Measurements from ENCODE around the gene ANO1.

ANO1 gene

DNA sequence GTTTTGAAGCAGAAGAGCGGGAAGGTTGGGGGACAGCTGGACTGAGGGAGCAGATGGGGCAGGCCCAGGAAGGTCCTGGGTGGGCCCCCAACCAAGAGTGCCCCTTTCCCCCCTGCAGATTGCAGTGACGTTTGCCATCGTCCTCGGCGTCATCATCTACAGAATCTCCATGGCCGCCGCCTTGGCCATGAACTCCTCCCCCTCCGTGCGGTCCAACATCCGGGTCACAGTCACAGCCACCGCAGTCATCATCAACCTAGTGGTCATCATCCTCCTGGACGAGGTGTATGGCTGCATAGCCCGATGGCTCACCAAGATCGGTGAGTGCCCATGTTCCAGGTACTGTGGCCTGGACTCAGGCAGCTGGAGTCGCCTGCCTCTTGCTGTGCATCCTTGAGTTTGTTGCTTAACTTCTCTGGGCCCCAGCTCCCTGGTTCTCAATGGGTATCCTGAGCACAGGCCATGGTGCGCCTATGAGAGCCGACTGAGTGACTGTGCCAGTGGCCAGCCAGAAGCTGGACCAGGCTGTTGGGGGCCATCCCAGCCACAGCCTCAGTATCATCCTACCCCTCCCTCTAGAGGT is 83.0 kb downstream of the ANO1 start (continued):
- TF ChIP-seq, protein P1, sequence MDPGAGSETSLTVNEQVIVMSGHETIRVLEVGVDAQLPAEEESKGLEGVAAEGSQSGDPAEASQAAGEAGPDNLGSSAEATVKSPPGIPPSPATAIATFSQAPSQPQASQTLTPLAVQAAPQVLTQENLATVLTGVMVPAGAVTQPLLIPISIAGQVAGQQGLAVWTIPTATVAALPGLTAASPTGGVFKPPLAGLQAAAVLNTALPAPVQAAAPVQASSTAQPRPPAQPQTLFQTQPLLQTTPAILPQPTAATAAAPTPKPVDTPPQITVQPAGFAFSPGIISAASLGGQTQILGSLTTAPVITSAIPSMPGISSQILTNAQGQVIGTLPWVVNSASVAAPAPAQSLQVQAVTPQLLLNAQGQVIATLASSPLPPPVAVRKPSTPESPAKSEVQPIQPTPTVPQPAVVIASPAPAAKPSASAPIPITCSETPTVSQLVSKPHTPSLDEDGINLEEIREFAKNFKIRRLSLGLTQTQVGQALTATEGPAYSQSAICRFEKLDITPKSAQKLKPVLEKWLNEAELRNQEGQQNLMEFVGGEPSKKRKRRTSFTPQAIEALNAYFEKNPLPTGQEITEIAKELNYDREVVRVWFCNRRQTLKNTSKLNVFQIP (CRISPR knock-in tag; IDR thresholded peaks at IDR 0.05; ENCODE audit: borderline replicate concordance, low read depth), result no peak
- TF ChIP-seq ZFP30 (CRISPR knock-in tag; IDR thresholded peaks at IDR 0.05) (no peak), CSDC2 (CRISPR knock-in tag; IDR thresholded peaks at IDR 0.05) (no peak), RARB (CRISPR knock-in tag; IDR thresholded peaks at IDR 0.05) (no peak)
- TF ChIP-seq, protein P2, sequence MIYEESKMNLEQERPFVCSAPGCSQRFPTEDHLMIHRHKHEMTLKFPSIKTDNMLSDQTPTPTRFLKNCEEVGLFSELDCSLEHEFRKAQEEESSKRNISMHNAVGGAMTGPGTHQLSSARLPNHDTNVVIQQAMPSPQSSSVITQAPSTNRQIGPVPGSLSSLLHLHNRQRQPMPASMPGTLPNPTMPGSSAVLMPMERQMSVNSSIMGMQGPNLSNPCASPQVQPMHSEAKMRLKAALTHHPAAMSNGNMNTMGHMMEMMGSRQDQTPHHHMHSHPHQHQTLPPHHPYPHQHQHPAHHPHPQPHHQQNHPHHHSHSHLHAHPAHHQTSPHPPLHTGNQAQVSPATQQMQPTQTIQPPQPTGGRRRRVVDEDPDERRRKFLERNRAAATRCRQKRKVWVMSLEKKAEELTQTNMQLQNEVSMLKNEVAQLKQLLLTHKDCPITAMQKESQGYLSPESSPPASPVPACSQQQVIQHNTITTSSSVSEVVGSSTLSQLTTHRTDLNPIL (CRISPR knock-in tag; IDR thresholded peaks at IDR 0.05; ENCODE audit: low read depth), result no peak

DNA sequence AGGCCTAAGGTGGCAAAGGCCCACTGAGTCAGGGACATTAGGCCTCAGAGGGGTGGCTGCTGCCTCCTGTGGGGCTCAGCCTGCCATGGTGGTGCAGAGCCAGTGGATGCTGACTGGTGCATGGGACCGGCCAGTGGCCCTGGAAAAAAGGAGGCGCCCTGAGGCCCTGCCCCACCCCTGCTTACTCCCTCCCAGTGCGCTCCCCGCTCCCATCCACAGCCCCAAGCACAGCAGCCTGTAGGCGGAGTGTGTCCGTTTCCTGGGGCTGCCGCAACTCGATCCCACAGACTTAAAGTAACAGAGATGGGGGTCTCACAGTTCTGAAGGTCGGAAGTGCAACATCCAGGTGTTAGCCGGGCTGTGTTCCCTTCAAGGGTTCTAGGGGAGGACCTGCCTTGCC is 86.6 kb downstream of the ANO1 start:
- ATAC-seq, result no peak
- TF ChIP-seq GLIS3 (CRISPR knock-in tag; IDR thresholded peaks at IDR 0.05) (no peak), ZFP30 (CRISPR knock-in tag; IDR thresholded peaks at IDR 0.05) (no peak), ZNF565 (CRISPR knock-in tag; conservative IDR thresholded peaks at IDR 0.05; ENCODE audit: low read depth) (no peak)
- TF ChIP-seq, protein P1 (CRISPR knock-in tag; IDR thresholded peaks at IDR 0.05; ENCODE audit: borderline replicate concordance, low read depth), result no peak

DNA sequence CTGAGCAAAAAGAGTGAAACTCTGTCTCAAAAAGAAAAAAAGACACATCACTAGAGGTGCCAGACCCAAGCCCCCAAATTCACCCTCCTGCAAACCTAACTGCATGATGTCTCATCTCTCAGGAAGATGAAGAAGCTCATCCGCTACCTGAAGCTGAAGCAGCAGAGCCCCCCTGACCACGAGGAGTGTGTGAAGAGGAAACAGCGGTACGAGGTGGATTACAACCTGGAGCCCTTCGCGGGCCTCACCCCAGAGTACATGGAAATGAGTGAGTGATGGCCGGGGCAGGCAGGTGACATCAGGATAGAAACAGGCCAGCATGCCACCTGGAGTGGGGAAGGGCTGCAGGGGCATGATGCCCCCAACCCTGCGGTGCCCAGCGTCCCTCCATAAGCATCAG is 89.0 kb downstream of the ANO1 start:
- no peak for ATAC-seq
- TF ChIP-seq ZFP3 (CRISPR knock-in tag; IDR thresholded peaks at IDR 0.05) (no peak), GLIS3 (CRISPR knock-in tag; IDR thresholded peaks at IDR 0.05) (no peak), OSR1 (CRISPR knock-in tag; IDR thresholded peaks at IDR 0.05) (no peak)
- TF ChIP-seq, protein P3, sequence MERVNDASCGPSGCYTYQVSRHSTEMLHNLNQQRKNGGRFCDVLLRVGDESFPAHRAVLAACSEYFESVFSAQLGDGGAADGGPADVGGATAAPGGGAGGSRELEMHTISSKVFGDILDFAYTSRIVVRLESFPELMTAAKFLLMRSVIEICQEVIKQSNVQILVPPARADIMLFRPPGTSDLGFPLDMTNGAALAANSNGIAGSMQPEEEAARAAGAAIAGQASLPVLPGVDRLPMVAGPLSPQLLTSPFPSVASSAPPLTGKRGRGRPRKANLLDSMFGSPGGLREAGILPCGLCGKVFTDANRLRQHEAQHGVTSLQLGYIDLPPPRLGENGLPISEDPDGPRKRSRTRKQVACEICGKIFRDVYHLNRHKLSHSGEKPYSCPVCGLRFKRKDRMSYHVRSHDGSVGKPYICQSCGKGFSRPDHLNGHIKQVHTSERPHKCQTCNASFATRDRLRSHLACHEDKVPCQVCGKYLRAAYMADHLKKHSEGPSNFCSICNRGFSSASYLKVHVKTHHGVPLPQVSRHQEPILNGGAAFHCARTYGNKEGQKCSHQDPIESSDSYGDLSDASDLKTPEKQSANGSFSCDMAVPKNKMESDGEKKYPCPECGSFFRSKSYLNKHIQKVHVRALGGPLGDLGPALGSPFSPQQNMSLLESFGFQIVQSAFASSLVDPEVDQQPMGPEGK (CRISPR knock-in tag; IDR thresholded peaks at IDR 0.05; ENCODE audit: borderline replicate concordance), result no peak

DNA sequence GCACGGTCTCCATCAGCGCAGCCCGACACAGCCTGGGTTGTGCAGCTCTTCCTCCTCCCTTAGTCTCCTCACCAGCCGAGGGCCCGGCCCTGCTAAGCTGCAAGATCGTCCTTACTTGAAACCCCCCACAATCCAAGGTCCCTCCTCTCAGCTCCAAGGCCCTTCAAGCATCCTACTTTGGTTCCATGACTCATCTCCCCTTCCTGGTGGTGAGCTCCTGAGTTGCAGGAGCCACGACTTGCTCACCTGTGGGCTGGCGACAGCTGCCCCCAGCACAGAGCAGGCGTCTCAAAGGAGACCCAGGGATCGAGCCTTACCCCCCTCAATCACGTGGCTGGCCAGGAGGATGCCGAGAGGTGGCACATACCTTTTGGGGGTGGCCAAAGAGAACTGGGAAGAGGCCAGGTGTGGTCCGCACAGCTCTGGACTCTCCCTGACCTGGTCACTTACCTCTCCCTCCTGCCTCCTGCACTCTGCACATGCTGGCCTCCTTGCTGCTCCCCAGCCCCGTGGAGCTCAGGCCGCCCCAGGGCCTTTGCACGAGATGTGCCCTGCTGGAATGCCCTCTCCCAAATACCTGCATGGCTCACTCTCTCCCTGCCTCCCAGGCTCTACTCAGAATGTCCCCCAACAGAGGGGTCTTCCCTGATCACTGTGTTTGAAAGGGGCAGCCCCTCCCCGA is 89.7 kb downstream of the ANO1 start:
- no peak for ATAC-seq
- TF ChIP-seq ZFP30 (CRISPR knock-in tag; IDR thresholded peaks at IDR 0.05) (no peak), GLIS3 (CRISPR knock-in tag; IDR thresholded peaks at IDR 0.05) (no peak), ESRRG (CRISPR knock-in tag; IDR thresholded peaks at IDR 0.05) (no peak), RARB (CRISPR knock-in tag; IDR thresholded peaks at IDR 0.05) (no peak), ISL1 (CRISPR knock-in tag; IDR thresholded peaks at IDR 0.05) (no peak), OSR1 (CRISPR knock-in tag; IDR thresholded peaks at IDR 0.05) (no peak), TOX (CRISPR knock-in tag; IDR thresholded peaks at IDR 0.05; ENCODE audit: borderline replicate concordance) (no peak), ZNF8 (CRISPR knock-in tag; IDR thresholded peaks at IDR 0.05) (no peak), BACH2 (CRISPR knock-in tag; IDR thresholded peaks at IDR 0.05; ENCODE audit: borderline replicate concordance) (no peak), ZNF70 (CRISPR knock-in tag; IDR thresholded peaks at IDR 0.05) (no peak), ZFP3 (CRISPR knock-in tag; IDR thresholded peaks at IDR 0.05) (no peak), CSDC2 (CRISPR knock-in tag; IDR thresholded peaks at IDR 0.05) (no peak)
- TF ChIP-seq, protein P4, sequence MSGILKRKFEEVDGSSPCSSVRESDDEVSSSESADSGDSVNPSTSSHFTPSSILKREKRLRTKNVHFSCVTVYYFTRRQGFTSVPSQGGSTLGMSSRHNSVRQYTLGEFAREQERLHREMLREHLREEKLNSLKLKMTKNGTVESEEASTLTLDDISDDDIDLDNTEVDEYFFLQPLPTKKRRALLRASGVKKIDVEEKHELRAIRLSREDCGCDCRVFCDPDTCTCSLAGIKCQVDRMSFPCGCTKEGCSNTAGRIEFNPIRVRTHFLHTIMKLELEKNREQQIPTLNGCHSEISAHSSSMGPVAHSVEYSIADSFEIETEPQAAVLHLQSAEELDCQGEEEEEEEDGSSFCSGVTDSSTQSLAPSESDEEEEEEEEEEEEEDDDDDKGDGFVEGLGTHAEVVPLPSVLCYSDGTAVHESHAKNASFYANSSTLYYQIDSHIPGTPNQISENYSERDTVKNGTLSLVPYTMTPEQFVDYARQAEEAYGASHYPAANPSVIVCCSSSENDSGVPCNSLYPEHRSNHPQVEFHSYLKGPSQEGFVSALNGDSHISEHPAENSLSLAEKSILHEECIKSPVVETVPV (CRISPR knock-in tag; IDR thresholded peaks at IDR 0.05), result no peak
- TF ChIP-seq, protein P3 (CRISPR knock-in tag; IDR thresholded peaks at IDR 0.05; ENCODE audit: borderline replicate concordance), result no peak

Measured in SK-N-SH treated with all-trans-retinoic acid at 6 μM for 48 hours (cell line).